ENCODE results near the gene NLRP14.

Gene NLRP14

DNA sequence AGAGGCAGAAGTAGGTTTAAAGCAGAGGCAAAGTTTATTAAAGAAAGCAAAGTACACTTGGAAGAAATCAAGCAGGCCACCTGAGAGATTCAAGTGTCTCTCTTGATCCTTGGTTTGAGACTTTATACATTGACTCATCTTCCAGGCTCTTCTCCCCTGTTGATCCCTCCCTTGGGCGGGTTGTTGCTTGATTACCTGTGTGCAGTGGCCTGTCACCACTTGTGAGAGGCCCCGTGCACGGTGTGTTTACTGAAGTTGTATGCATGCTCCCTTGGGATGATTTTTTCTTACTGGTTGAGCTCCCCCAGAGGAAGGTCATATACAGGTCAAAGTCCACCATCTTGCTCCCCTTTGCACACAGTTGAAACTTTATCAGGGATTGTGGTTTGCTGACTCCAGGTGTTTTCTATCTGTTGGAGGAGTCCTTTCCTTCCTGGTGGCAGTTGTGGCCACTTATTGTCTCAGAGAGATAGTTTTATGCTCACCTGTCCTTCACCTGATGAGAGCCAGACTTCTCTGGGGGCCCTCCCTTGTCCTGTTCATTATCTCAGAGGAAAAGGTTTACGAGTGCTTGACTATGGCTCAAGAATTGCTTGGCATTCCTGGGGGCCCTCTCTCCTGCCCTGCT lies 52.2 kb downstream of the NLRP14 start:
- Histone ChIP-seq H3K36me3 (ENCODE audit: low read length) (no peaks in the 10 kb centered on the region), H2AFZ (ENCODE audit: low read depth, low read length, severe bottlenecking) (no peak overlapping the region), H3K9me2 (replicated peaks; ENCODE audit: insufficient read depth, low read length) (no peaks in the 10 kb centered on the region), H3K4me3 (ENCODE audit: insufficient read depth, low read length, poor library complexity, severe bottlenecking) (no peak overlapping the region), H3K4me2 (ENCODE audit: low read depth, low read length, poor library complexity, severe bottlenecking) (no peak overlapping the region), H3K27ac (ENCODE audit: low read depth, low read length) (no peak overlapping the region), H3K27me3 (ENCODE audit: low read length) (no peaks in the 10 kb centered on the region), H3F3A (ENCODE audit: insufficient read depth) (no peaks in the 10 kb centered on the region), H3K9me3 (ENCODE audit: insufficient read depth, low read length) (no peaks in the 10 kb centered on the region), H4K20me1 (ENCODE audit: low read depth, low read length) (no peaks in the 10 kb centered on the region), H3K9ac (ENCODE audit: low read length) (no peak overlapping the region), H3K79me2 (ENCODE audit: insufficient read depth, low read length) (no peaks in the 10 kb centered on the region)
- TF ChIP-seq, protein P1, sequence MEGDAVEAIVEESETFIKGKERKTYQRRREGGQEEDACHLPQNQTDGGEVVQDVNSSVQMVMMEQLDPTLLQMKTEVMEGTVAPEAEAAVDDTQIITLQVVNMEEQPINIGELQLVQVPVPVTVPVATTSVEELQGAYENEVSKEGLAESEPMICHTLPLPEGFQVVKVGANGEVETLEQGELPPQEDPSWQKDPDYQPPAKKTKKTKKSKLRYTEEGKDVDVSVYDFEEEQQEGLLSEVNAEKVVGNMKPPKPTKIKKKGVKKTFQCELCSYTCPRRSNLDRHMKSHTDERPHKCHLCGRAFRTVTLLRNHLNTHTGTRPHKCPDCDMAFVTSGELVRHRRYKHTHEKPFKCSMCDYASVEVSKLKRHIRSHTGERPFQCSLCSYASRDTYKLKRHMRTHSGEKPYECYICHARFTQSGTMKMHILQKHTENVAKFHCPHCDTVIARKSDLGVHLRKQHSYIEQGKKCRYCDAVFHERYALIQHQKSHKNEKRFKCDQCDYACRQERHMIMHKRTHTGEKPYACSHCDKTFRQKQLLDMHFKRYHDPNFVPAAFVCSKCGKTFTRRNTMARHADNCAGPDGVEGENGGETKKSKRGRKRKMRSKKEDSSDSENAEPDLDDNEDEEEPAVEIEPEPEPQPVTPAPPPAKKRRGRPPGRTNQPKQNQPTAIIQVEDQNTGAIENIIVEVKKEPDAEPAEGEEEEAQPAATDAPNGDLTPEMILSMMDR (IDR thresholded peaks at IDR 0.05; ENCODE audit: insufficient read depth, low read length, poor library complexity, severe bottlenecking): no peak
- TF ChIP-seq EZH2phosphoT487 (conservative IDR thresholded peaks at IDR 0.05; ENCODE audit: low read length): no peak

DNA sequence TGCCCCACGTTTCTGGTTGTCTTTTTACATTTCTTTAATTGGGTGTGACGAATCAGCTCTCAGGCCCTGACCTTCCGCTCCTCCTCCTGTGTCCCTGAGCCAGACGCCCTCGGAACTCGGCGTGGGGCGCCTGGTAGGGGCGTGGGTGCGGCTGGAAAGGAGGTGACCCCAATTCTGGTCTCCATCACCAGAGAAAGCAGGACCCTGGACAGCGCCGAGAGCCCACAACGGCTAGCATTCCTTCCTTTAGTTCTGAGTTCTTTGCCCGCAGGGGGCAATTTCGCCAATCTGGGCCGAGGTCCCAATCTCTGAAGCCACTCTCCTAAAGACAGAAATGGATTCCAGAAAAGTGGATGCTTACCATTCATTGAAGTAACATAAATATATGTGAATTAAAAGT lies 56.8 kb downstream of the NLRP14 start:
- H3K27me3 ChIP-seq (ENCODE audit: low read length): no peaks in the 10 kb centered on the region
- H3K27ac ChIP-seq (ENCODE audit: low read depth, low read length): no peak overlapping the region
- no peak overlapping the region for H3K9ac ChIP-seq (ENCODE audit: low read length)
- no peaks in the 10 kb centered on the region for H4K20me1 ChIP-seq (ENCODE audit: low read depth, low read length)
- no peak overlapping the region for H2AFZ ChIP-seq (ENCODE audit: low read depth, low read length, severe bottlenecking)
- H3K9me2 ChIP-seq (replicated peaks; ENCODE audit: insufficient read depth, low read length): no peaks in the 10 kb centered on the region
- no peak overlapping the region for H3K4me2 ChIP-seq (ENCODE audit: low read depth, low read length, poor library complexity, severe bottlenecking)
- no peak overlapping the region for H3K4me3 ChIP-seq (ENCODE audit: insufficient read depth, low read length, poor library complexity, severe bottlenecking)
- TF ChIP-seq, protein P1 (IDR thresholded peaks at IDR 0.05; ENCODE audit: insufficient read depth, low read length, poor library complexity, severe bottlenecking): no peak
- TF ChIP-seq EZH2phosphoT487 (conservative IDR thresholded peaks at IDR 0.05; ENCODE audit: low read length): no peak
- H3K79me2 ChIP-seq (ENCODE audit: insufficient read depth, low read length): no peaks in the 10 kb centered on the region
- H3F3A ChIP-seq (ENCODE audit: insufficient read depth): no peaks in the 10 kb centered on the region
- no peaks in the 10 kb centered on the region for H3K36me3 ChIP-seq (ENCODE audit: low read length)
- H3K9me3 ChIP-seq (ENCODE audit: insufficient read depth, low read length): no peaks in the 10 kb centered on the region

DNA sequence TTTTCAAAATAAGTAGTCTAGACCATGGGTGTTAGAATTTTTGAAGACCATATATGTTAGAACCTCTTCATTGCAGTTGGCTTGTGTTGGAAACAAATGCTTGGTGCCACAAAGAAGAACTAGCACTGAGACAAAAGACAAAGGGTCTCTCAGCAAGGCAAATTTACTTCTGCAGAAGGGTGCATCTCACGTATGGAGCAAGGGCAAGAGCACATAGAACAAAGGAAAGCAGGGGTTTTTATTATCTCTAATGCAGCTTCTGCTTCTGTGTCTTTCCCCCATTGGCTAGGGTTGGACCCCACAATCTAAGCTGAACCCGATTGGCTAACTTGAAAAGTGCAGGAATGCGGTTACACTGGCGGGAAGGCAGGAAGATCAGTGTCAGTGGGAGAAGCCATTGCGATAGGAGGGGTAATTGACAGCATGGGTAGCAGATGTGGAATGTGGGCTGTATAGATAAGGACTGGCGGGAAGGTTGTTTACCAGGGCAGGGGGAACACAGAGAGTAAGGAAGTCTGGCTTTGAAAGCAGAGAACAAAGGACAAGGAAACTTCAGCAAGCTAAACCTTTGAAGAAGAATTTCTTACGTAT lies 59.4 kb downstream of the NLRP14 start:
- H3K9me2 ChIP-seq (replicated peaks; ENCODE audit: insufficient read depth, low read length): no peaks in the 10 kb centered on the region
- H3K4me3 ChIP-seq (ENCODE audit: insufficient read depth, low read length, poor library complexity, severe bottlenecking): no peak overlapping the region
- no peaks in the 10 kb centered on the region for H3F3A ChIP-seq (ENCODE audit: insufficient read depth)
- no peak overlapping the region for H3K9ac ChIP-seq (ENCODE audit: low read length)
- H4K20me1 ChIP-seq (ENCODE audit: low read depth, low read length): no peaks in the 10 kb centered on the region
- no peak overlapping the region for H3K27ac ChIP-seq (ENCODE audit: low read depth, low read length)
- no peaks in the 10 kb centered on the region for H3K79me2 ChIP-seq (ENCODE audit: insufficient read depth, low read length)
- no peaks in the 10 kb centered on the region for H3K27me3 ChIP-seq (ENCODE audit: low read length)
- H2AFZ ChIP-seq (ENCODE audit: low read depth, low read length, severe bottlenecking): no peak overlapping the region
- TF ChIP-seq, protein P1 (IDR thresholded peaks at IDR 0.05; ENCODE audit: insufficient read depth, low read length, poor library complexity, severe bottlenecking): no peak
- TF ChIP-seq EZH2phosphoT487 (conservative IDR thresholded peaks at IDR 0.05; ENCODE audit: low read length): no peak
- no peaks in the 10 kb centered on the region for H3K9me3 ChIP-seq (ENCODE audit: insufficient read depth, low read length)
- no peak overlapping the region for H3K4me2 ChIP-seq (ENCODE audit: low read depth, low read length, poor library complexity, severe bottlenecking)
- H3K36me3 ChIP-seq (ENCODE audit: low read length): no peaks in the 10 kb centered on the region
